Ascending aorta (tissue), 2 donors: ENCODE data around the gene PLXDC1. TPM values are rescaled to one million over a fixed set of nuclear protein-coding genes. Genes with fewer than 3 reads are reported as not detected.

ENCODE experiments used
- DNase-seq, 2 donors: peaks; one replicate each; pipeline ENCODE4 v3.0.0-alpha.2; 2019; ENCODE audit warnings: low spot score in 2 of 2
- H3K27ac ChIP-seq, 2 donors: fragments of 200-600 bp; sonication (generic); one replicate each; pipeline ENCODE4 v1.5.1; 2016 to 2017; ENCODE audit warnings: mild to moderate bottlenecking in 1 of 2
- H3K27me3 ChIP-seq: fragments of 200-600 bp; sonication (generic); one replicate; pipeline ENCODE4 v1.5.1; 2017
- H3K36me3 ChIP-seq, 2 donors: fragments of 200-600 bp; sonication (generic); one replicate each; pipeline ENCODE4 v1.5.1; 2016
- H3K4me1 ChIP-seq, 2 donors: fragments of 200-600 bp; sonication (generic); one replicate each; pipeline ENCODE4 v1.5.1; 2016 to 2017; ENCODE audit warnings: mild to moderate bottlenecking in 1 of 2
- H3K4me3 ChIP-seq, 2 donors: fragments of 200-600 bp; sonication (generic); one replicate each; pipeline ENCODE4 v1.5.1; 2016 to 2017; ENCODE audit warnings: mild to moderate bottlenecking in 1 of 2
- H3K9me3 ChIP-seq, 2 donors: fragments of 200-600 bp; sonication (generic); one replicate each; pipeline ENCODE4 v1.5.1; 2016
- CTCF ChIP-seq, 3 experiments: fragments of 200-600 bp in 2 of 3; fragments of 450-650 bp in 1 of 3; sonication (generic) in 2 of 3; IDR thresholded peaks; one replicate each; pipeline ENCODE4 v1.5.1; 2016 to 2019; ENCODE audit warnings: antibody characterized with exemption in 3 of 3, mild to moderate bottlenecking in 1 of 3, moderate library complexity in 1 of 3
- intact Hi-C: fragments of 100-400 bp; cut with DNase I; formaldehyde crosslinking; loops from one replicate; pipeline ENCODE4 v1.15.1; 2023
- total RNA-seq: library from RNA; depleted of rRNA; stranded (reverse); fragments of >200 nt; gene quantifications from one replicate; pipeline ENCODE4 v1.1.0, GENCODE V29; 2016

Gene PLXDC1
- total RNA-seq, 1 donor from 2014 or later, result 23.8 TPM

DNA sequence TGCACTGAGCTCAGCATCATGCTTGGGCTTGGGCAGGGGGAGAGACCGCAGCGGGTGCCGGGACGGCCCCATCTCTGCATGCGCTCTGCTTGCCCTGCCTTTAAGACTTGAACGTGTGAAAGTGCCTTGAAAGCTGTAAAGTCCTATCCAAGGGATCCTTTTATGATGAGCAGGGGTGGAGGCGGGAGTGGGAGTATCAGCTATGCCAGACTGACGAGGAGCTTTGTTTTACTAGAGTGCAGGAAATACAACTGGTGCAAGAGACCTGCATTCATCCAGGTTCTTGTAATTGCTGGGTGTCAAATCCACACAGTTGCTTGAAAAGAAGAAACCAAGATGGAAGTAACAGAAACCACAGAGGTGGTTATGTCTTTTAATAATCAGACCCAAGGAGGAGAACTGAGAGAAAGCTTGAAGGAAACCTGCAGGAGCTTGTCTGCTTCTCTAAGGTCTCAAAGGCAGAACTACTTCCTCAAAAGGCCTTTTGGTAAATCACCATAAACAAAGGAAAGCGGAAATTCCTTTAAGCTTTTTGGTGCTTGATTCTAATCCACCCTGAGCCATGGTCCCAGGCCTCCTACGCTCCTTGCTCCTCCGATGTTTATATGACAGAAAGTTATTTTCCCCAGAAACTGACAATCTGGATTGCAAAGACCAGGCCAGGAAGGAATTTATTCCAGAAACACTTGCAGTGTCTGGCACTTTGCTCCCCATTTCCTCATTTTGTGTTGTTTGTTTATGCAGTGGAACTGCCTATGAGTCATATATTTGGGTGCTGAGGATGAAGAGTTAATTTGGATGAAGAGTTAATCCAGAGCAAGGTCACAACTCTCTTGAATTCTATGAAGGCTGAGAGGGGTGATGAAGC lies 132.9 kb downstream of the PLXDC1 start:
- intact Hi-C loops, result no loop called here
- no peaks in the 10 kb centered on the region for H3K4me1 ChIP-seq
- H3K27me3 ChIP-seq, result no peaks in the 10 kb centered on the region
- no peak for TF ChIP-seq CTCF (IDR thresholded peaks at IDR 0.05)
- H3K36me3 ChIP-seq, result no peaks in the 10 kb centered on the region
- DNase-seq, result no peak
- no peak overlapping the region for H3K4me3 ChIP-seq
- no peaks in the 10 kb centered on the region for H3K9me3 ChIP-seq
- no peak overlapping the region for H3K27ac ChIP-seq

DNA sequence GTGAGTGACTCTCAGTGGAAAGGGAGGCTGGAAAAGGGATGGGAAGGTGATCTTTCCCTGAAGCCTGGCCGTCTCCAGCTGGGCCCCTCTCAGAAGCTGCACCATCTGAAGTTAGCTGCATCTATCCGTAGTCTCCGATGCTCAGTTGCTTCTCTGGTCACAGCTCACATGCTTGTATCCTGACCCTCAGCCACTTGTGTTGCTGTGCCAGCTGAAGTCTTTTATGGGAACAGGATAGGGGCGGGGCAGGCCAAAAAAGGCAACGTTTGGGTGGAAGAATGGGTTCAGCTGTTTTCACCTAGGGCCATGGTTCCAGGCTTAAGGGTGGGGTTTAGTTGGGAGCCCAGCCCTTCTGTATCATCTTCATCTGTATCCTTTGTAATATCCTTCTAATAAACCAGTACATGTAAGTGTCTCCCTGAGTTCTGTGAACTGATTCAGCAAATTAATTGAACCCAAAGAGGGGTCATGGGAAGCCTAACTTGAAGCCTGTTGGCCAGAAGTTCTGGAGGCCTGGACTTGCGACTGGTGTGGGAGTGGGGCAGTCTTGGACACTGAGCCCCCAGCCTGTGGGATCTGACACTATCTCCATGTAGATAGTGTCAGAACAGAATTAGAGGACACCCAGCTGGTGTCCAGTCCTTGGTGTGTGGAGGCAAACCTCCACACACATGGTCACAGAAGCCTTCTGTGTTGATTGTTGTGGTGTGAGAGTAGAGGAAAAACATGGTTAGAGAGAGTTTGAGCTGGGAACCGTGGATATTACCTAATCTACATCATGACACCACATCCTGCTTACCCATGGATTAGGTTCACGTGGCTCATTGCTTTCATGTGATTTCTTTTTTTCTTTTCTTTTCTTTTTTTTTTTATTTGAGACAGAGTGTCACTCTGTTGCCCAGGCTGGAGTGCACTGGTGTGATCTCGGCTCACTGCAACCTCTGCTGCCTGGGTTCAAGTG lies 135.0 kb downstream of the PLXDC1 start:
- DNase-seq, result no peak
- Histone ChIP-seq H3K27ac (no peak overlapping the region), H3K4me3 (no peak overlapping the region), H3K4me1 (no peaks in the 10 kb centered on the region), H3K36me3 (no peaks in the 10 kb centered on the region), H3K9me3 (no peaks in the 10 kb centered on the region), H3K27me3 (no peaks in the 10 kb centered on the region)
- intact Hi-C loops, result no loop called here
- TF ChIP-seq CTCF (IDR thresholded peaks at IDR 0.05), result no peak

- Histone ChIP-seq H3K36me3 (no peaks in the 10 kb centered on the region), H3K9me3 (no peaks in the 10 kb centered on the region), H3K27me3 (no peaks in the 10 kb centered on the region), H3K4me3 (no peak overlapping the region), H3K4me1 (no peaks in the 10 kb centered on the region), H3K27ac (no peak overlapping the region)
- no peak for TF ChIP-seq CTCF (IDR thresholded peaks at IDR 0.05)
- intact Hi-C loops, result no loop called here
- no peak for DNase-seq
Observed at GRCh38 chr17:39015546-39015935, 135.9 kb downstream of the PLXDC1 start.

DNA sequence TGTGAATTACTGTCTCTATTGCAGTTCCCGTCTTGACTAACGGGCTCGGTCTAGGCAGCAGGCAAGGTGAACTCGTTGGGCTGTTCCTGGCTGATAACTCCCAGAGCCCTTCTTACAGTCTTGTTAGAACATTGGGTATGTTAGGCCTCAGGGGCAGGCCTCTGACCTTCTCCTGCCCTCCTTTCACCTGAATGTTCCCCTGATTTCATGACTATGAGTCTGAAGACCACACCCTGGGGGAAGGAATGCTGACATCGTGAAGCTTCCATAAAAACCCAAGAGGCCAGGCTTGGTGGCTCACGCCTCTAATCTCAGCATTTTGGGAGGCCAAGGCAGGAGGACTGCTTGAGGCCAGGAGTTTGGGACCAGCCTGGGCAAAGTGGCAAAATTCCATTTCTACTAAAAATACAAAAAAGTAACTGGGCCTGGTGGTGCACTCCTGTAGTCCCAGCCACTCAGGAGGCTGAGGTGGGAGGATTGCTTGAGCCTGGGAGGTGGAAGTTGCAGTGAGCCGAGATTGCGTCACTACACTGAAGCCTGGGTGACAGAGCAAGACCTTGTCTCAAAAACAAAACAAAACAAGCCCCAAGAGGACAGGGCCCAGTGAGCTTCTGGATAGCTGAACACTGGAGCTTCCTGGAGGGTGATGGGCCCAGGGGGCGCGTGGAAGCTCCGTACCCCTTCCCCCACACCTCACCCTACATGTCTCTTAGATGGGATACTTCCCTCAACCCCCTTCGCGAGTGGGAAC lies 136.5 kb downstream of the PLXDC1 start:
- intact Hi-C loops, result no loop called here
- H3K36me3 ChIP-seq, result no peaks in the 10 kb centered on the region
- H3K27me3 ChIP-seq, result no peaks in the 10 kb centered on the region
- H3K4me3 ChIP-seq, result no peak overlapping the region
- no peak for DNase-seq
- H3K4me1 ChIP-seq, result no peaks in the 10 kb centered on the region
- TF ChIP-seq CTCF (IDR thresholded peaks at IDR 0.05), result no peak
- no peak overlapping the region for H3K27ac ChIP-seq
- H3K9me3 ChIP-seq, result no peaks in the 10 kb centered on the region

- no peak for DNase-seq
- no peaks in the 10 kb centered on the region for H3K36me3 ChIP-seq
- TF ChIP-seq CTCF (IDR thresholded peaks at IDR 0.05), result no peak
- H3K4me3 ChIP-seq, result no peak overlapping the region
- no peaks in the 10 kb centered on the region for H3K4me1 ChIP-seq
- no peak overlapping the region for H3K27ac ChIP-seq
- intact Hi-C loops, result no loop called here
- H3K9me3 ChIP-seq, result no peaks in the 10 kb centered on the region
- H3K27me3 ChIP-seq, result no peaks in the 10 kb centered on the region
Observed at GRCh38 chr17:39014044-39014794, 137.2 kb downstream of the PLXDC1 start.
